Posterior cingulate gyrus (tissue), 11 donors: ENCODE measurements around the gene LHX3.

ENCODE experiments used
- DNase-seq, 10 donors: peaks; one replicate each; pipeline versions ENCODE4 v3.0.0 to v3.0.0-alpha.2; 2020 to 2021; ENCODE audit warnings: mixed read lengths in 3 of 10
- intact Hi-C: fragments of 100-400 bp; cut with DNase I; formaldehyde crosslinking; loops from one replicate; pipeline ENCODE4 v1.15.1; 2023

LHX3 gene

DNA sequence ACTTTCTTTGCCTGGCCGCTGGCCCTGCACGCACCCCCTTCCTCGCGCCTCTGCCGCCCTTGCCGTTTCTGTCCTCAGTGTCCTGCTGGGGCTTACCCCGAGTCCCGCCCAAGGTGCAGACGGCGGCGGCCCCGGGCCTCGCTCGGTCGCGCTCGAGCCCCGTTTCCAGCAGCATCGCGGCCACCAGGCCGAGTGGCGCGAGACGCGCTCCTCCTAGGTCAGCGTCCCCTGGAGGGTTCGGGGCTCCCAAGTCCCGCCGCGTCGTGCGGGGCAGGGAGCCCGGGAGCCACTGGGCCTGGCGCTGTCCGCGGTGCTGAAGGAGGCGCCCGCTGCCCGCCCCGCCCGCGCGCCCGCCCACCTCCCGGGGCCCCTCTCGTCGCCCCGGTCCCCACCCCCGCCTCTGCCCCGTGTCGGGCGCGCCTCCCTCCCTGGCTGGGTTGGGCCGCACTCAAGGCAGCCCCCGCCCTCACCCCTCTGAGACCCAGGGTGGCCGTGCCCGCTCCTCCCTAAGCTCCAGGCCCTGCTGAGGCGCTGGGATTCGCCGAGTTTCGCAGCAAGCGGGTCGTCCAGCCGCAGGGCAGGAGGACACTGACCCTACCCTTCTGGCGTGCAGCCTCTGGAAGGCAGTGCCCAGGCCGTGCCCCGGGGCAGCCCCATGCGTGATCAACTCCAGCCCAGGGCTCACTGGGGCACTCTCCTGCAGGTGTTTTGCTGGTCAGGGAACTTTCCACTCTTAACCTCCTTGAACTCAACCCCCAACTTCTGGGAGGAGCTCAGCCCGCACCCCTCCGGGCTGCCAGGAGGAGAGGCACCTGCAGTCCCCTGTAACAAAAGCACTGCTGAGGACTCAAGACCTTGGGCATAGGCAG lies at the start of gene LHX3:
TSS of gene LHX3 (minus strand) at position 291 of the 869 bp plus-strand sequence. CDS start at position 175, 116 bp downstream.
- intact Hi-C loops, result no loop called here
- peak in 1 of 10 donors; percentile 29 for DNase-seq

- no peak for DNase-seq
- intact Hi-C loops, result no loop called here
These were observed 48.6 kb upstream of the LHX3 start for GRCh38 chr9:136253246-136254130.

GRCh38 chr9:136252846-136253245 lies 47.9 kb upstream of the LHX3 start:
- no peak for DNase-seq
- intact Hi-C loops, result no loop called here

DNA sequence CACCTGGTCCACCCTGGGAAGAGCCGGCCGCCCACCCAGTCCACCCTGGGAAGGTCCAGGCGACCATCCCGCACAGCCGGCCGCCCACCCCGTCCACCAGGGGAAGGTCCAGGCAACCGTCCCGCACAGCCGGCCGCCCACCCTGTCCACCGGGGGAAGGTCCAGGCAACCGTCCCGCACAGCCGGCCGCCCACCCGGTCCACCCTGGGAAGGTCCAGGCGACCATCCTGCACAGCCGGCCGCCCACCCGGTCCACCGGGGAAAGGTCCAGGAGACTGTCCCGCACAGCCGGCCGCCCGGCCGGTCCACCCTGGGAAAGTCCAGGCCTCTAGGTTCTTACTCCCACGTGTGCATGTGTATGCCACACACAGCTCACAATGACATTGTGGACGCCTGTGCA lies 47.4 kb upstream of the LHX3 start:
- intact Hi-C loops, result no loop called here
- DNase-seq, result no peak

DNA sequence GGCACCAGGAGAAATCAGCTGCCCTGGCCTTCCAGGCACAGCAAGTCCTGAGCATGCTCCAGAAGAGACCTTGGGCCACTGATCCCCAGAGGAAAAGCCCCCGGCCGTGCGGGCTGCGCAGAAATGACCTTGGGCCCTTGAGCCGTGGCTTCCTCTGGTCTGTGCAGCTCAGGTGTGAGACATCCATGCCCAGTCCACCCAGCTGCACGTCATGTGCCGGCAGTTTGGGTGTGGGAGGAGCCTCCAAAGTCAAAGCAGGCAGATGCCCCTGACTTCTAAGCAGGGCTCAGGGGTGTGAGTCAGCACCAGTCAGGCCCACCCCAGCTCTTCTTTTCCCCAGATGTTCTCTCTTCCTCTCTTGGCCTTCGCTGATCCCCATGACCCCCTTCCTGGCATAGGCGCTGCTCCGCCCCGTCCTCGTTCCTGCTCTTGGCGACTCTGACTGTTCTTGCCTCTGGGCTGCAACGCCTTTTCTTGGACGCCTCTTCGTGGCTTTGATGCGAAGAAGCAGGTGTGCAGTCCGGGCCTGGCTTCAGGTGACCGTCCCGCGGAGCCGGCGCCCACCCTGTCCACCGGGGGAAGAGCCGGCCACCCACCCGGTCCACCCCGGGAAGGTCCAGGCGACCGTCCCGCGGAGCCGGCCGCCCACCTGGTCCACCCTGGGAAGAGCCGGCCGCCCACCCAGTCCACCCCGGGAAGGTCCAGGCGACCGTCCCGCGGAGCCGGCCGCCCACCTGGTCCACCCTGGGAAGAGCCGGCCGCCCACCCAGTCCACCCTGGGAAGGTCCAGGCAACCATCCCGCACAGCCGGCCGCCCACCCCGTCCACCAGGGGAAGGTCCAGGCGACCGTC lies 46.6 kb upstream of the LHX3 start:
- DNase-seq, result no peak
- intact Hi-C loops, result no loop called here

GRCh38 chr9:136250676-136251075 lies 45.7 kb upstream of the LHX3 start:
- intact Hi-C loops, result no loop called here
- no peak for DNase-seq

DNA sequence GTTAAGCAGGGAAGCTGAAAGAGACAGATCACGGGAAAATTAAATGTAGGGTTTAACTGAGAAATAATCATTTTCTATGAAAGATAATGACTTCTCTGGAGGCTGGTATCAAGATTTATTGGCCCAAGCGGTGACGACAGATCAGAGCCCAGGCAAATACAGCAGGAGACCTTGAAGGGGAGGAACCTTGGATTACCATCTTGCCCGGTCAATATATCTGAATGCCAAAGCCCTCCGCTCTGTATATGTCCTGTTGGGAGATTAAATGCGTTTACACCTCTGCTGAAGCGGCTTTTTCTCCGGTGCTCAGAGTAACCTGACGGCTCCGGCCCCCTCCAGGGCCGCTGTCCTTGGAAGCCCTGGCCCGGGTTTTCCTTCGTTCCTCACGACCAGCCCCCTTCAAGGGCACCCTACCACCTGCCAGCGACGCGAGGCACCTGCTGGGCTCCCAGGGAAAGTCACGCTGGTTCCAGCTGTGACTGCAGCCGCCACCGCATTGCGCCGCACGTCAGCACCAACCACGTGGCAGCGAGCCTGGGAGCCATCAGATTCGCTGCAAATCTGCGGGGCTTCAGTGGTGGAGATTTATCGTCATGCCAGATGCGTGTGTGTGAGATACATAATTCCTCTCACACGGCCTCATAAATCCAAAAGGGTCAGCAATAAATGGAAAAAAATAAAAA lies 45.1 kb upstream of the LHX3 start:
- intact Hi-C loops, result no loop called here
- DNase-seq, result no peak

DNA sequence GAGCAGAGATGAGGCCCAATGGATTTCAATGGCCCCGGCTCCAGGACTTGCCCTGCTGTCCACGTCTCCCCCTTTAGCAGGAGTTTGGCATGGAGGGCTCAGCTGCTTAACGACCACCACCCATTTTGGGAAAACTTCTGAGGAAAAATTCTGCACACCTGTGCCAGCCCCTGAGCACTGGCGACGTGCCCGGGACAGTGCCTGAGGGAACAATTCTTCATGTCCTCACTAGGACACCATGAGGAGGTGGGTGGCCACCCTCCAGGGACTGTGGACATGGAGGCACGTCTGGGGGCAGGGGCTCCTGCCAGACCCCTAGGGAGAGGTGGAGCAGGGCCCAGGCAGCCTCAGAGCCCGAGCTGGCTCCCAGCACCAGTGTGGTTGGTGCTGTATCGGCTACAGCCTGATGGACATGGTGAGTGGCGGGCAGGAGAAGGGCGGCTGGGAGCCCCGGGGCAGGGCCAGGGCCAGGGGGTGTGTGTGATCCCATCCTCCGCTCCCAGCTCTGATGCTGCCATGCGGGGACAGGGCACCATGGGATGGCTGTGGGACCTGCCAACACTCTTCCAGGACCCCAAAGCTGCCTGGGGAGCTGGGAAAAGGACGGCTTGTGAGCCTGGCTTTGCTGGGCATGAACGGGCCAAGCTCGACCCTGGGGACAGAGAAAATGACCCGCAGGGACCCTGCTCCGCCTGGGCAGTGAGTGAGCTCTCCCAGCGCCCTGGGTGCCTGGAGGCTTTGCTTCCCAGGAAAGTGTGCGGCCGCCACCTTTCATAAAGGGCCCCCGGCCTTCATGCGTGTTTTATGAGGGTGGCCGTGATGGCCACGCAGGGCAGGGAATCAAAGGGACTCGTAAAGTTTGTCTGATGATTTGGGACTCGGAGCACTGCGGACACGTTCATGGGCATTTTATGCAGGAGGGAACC lies 44.3 kb upstream of the LHX3 start:
- intact Hi-C loops, result no loop called here
- DNase-seq, result no peak

DNA sequence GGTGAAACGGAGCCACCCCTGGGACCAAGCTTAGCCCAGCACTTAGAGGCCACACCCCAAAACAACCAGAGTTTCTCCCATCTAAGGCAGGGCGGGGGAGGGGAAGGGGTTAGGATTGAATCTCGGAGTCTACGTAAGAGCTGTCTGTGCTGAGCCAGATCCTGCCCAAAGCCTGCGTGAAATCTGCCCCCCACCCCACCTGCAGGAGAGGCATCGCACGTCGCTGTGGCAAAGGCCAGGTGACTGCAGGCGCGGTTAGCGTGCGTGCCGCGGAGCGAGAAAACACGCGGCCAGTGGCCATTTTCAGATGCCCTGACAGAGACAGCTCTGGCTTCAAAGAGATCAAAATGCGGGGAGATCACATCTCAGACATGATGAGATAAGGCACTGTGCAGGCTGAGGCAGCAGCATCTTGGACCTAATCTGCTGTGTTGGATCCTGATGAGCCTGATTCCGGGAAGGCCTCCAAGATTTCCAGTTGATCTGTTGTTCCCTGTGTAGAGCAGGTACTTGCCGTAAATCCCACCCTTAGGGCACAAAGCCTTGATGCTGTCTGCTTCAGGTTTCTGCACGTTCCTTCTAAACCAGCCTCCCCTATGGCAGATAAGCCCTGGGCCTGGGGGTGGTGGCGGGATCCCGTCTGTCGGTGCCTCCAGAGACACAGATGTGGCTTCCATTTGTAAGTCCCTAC lies 43.2 kb upstream of the LHX3 start:
- no peak for DNase-seq
- intact Hi-C loops, result no loop called here

DNA sequence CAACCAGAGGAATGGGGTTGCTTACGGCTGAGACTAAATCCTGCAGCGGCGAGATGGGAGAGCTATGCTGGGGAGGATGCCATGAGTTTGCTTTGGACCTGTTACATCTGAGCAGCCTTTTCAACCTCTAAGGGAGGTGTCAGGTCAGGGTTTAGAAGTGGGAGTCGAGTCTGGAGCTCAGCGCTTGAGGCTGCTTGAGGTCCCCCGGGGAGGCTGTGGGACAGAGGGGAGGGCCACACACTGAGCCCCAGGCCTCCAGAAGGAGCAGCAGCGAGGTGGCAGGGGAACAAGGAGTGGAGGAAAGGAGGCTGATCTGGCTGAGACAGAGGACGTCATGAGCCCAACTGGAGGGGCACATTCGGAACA lies 42.6 kb upstream of the LHX3 start:
- DNase-seq, result no peak
- intact Hi-C loops, result no loop called here

- intact Hi-C loops, result no loop called here
- no peak for DNase-seq
These were observed 42.1 kb upstream of the LHX3 start for GRCh38 chr9:136246849-136247550.

- intact Hi-C loops, result loop anchor here (1.0 kb wide), 1 partner anchor 22 kb away; no protein-coding TSS in a partner anchor
- DNase-seq, result peak; percentile 69 to 98 (median 82)
These were observed 40.6 kb upstream of the LHX3 start, which contains the start of gene QSOX2 for GRCh38 chr9:136245219-136246150. Gene QSOX2 (minus strand): TSS chr9:136245812. CDS start chr9:136245803, 9 bp downstream.

DNA sequence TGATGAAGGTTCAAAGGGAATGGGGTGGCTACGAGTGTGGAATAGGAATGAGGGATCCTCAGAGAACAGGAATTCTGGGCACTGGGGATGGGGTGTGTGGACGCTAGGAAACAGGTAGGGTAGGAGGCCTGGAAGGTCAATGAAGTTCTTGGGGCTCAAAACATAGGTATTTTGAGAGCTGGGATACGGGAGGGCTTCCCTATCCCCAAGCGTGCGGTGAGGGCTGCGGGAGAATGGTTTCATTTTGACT lies 40.0 kb upstream of the LHX3 start:
- intact Hi-C loops, result loop anchor here (1.0 kb wide), 1 partner anchor 22 kb away; no protein-coding TSS in a partner anchor
- no peak for DNase-seq

DNA sequence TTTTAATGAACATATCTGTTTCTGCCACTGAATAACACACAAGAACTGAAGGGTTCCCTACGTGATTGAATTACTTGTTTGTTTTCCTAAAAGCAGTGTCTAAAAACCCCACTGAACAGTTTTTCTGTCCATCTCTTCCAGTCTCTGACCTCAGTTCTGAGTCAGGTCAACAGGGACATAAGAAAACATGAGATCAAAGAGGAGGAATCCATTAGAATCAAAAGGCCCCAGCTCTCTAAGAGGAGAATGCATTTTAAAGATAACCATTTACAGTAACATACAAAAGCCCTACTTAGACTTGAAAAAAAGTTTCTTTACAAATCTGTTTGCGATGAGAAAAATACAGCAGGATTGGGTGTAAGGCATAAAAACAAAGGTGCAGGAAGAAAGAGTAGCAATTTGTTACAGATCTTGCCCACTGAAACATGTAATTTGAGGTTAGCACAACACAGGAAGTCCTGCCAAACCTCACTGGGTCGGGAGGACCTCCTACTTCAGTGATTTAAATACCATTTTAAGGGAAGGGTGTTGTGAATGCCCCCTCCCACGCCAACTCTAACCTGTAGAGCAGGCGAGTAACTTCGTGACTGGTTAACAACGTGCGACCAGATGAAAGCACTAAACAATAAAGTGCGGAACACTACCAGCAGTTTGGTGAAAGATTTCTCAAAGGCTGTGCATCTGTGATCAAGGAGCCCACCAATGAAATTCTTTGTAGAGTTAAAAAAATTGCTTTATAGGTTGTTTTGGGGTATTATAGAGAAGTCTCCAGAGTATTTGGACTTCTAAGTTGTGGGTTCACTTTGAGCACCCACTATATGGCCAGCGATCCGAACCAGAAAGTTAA lies 39.4 kb upstream of the LHX3 start:
- intact Hi-C loops, result no loop called here
- DNase-seq, result no peak

DNA sequence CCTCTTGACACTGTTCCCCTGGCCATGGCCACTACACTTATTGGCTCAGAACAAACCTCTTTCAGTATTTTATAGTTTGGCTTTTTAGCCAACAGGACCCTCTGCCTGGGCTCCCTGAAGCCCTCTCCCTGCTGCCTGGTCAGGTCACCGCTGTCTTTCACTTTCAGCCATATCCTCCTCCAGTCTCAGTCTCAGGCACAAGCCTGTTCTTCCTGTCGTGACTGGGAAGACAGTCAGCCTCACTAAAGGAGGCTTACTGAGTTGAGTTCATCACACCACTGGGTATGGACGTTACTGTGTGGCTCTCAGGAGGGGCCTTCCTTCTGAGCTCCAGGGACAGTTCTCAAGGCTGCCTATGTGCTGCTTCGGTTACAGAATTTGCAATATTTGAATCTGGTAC lies 38.7 kb upstream of the LHX3 start:
- intact Hi-C loops, result no loop called here
- no peak for DNase-seq
